GM12864 (cell line): ENCODE data around the gene WWOX.

ENCODE experiments used
- DNase-seq: peaks from one replicate; pipeline ENCODE4 v3.0.0-alpha.2; 2011; ENCODE audit warnings: low read depth
- H3K4me3 ChIP-seq: 2 replicates; pipeline ENCODE4 v1.5.1; 2011; ENCODE audit warnings: mild to moderate bottlenecking, low read depth, low read length, control low read depth
- TF ChIP-seq, protein P1 (sequence below): IDR thresholded peaks from 2 replicates; pipeline ENCODE4 v1.5.1; 2011; ENCODE audit warnings: low read depth, mild to moderate bottlenecking, moderate library complexity, low read length, control low read depth, inconsistent platforms; ENCODE audit errors: missing control alignments

WWOX gene

DNA sequence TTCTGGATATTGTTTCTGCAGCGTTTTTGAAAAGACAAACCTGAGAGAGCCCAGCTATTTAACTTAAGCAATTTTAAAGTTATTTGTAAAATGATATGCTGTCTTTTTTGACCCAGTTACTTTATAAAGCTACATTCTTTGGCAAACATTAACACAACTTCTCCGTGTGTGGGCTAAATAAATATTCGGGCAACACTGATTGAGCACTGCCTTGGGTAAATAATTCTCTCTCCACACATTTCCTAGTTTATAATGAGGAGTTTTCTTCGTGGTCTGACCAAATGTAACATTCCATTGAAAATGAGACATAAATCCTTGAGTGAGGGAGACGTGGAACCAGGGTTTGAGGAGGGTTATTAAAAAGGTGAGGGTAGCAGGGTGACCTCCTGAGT lies 142.8 kb downstream of the WWOX start:
- no peak overlapping the region for H3K4me3 ChIP-seq
- no peak for DNase-seq
- TF ChIP-seq, protein P1, sequence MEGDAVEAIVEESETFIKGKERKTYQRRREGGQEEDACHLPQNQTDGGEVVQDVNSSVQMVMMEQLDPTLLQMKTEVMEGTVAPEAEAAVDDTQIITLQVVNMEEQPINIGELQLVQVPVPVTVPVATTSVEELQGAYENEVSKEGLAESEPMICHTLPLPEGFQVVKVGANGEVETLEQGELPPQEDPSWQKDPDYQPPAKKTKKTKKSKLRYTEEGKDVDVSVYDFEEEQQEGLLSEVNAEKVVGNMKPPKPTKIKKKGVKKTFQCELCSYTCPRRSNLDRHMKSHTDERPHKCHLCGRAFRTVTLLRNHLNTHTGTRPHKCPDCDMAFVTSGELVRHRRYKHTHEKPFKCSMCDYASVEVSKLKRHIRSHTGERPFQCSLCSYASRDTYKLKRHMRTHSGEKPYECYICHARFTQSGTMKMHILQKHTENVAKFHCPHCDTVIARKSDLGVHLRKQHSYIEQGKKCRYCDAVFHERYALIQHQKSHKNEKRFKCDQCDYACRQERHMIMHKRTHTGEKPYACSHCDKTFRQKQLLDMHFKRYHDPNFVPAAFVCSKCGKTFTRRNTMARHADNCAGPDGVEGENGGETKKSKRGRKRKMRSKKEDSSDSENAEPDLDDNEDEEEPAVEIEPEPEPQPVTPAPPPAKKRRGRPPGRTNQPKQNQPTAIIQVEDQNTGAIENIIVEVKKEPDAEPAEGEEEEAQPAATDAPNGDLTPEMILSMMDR = no peak

DNA sequence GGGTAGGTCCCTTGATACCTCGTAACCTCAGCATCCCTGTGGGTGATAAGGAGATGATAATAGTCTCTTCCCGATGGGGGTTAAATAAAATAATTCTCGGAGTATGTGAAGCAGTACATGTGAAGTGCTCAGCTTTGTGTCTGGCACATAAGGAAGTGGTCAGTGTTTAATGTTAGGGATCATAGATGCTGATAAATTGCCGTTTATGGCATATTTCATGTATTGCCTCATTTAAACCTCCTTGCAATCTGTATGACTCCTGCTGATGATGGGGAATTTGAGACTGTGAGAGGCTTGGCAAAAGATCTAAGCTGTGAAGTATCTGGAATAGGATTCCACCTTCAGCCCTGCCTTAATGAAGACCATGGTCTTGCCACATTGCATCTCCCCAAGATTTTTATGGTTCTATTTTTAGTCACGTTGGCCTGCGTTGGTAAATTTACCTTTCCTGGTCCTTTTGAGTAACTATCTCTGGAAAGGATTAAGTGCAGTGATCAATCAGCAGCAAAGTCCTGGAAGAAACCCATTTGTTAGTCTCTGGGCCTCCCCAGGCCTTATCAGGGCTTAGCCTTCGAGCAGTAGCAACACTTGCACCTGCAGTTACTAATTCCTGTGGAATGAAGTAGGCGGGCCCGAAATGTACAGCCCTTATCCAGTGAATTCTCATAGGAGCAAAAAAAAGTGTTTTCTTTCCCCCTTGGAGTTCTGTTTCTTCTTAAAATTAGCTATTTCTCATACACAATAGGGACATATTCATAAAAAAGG lies 144.9 kb downstream of the WWOX start:
- no peak for DNase-seq
- no peak overlapping the region for H3K4me3 ChIP-seq
- TF ChIP-seq, protein P1 = no peak

DNA sequence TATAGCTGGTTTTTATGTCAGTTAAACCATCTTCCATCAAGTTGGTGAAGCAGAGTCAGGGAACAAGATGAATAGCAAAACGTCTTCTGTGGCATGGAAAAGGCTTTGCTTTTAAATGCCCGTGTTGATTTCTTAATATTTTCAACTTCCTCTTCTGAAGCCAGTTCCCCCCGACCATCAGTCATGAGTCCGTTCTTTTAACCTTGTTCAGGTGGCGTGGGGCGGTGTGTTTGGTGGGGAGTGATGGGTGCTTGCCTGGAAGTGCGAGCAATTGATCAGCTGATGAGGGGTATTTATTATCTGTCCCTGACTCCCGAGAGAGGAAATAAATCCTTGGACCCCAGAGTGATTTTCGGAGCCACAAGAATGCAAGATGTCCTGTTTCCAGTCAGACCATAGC lies 147.1 kb downstream of the WWOX start:
- H3K4me3 ChIP-seq = no peak overlapping the region
- no peak for DNase-seq
- TF ChIP-seq, protein P1 = no peak

DNA sequence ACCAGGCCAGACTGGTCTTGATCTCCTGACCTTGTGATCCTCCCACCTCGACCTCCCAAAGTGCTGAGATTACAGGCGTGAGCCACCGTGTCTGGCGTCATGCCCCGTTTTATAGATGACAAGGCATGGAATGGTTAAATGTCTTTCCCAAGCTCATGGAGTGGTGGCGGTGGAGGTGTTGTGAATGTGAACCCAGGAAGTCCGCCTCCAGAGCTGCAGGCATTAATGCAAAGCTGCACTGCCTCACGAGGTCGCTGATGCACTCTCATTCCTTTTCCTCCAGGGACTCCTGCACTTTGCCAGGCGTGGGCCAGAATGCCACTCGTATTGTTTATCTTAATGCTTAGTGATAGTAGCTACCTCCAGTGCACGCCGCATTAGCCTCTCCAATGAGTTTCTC lies 149.6 kb downstream of the WWOX start:
- no peak overlapping the region for H3K4me3 ChIP-seq
- DNase-seq = no peak
- TF ChIP-seq, protein P1 = no peak

DNA sequence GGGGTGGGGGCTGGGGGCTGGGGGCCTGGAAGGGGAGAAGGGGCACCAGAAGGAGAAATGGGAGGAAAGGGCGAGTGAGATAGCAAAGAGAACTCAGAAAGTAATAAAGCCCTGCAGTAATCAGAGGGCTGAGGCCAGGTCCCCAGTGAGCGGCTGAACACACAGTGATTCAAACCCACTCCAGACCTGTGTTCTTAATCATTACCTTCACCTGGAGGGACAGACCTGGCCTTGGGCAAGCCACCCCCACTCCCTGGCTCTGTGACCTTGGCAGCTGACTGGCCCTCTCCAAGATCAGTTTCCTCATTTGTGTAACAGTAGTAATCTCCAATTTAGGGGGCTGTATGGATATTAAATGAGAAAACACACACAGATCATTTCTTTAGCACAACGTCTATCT lies 150.4 kb downstream of the WWOX start:
- no peak for DNase-seq
- TF ChIP-seq, protein P1 = no peak
- no peak overlapping the region for H3K4me3 ChIP-seq

DNA sequence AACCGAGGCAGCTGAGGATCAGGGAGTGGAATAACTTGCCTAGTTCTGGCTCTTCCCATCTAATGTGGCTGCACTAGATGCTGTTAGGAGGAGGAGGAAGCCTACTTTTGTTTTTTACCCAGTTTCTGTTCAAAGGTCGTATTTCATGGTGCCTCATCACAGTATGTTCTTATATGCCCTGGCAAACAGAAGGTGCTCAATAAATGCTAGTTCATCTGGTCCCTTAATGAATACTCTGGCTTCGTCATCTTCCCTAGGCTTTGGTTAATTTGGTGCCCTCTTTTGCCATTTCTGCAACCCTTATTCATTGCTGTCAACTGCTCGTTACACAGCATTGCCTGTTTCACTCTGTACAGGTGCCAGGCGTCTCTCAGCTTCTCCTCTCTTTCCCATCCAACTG lies 151.7 kb downstream of the WWOX start:
- TF ChIP-seq, protein P1 = no peak
- DNase-seq = no peak
- no peak overlapping the region for H3K4me3 ChIP-seq

DNA sequence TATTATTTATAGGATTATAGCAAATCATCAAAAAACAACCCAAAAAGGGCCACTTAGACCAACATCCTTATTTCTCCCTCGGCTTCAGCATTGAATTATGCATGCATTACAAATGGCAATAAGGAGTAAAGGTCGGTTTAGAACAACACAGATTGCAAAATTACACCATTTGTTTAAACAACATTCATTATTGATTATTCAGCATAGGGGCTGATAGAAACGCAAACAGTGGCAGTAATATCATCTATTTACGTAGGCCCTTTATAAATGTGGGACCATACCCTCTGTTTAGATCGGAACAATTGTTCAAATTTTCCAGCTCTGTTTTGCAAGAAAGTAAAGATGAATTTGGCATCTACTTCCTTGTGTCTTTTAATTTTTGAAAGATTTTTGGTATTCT lies 153.3 kb downstream of the WWOX start:
- no peak for DNase-seq
- H3K4me3 ChIP-seq = no peak overlapping the region
- TF ChIP-seq, protein P1 = no peak
